Activated CD4-positive, CD25-positive, alpha-beta regulatory T cell treated with anti-CD3 and anti-CD28 coated beads, Interleukin-2, amount 50 U/mL, for 16 hours (primary cell): ENCODE data around the gene ATF7.

Experiments used
- DNase-seq: peaks from one replicate; pipeline ENCODE4 v3.0.0-alpha.2; 2020; ENCODE audit warnings: low read depth, low spot score

The ATF7 gene

GRCh38 chr12:53596920-53597363, 29.2 kb downstream of the ATF7 start:
- no peak for DNase-seq

- no peak for DNase-seq
Measured at GRCh38 chr12:53594897-53595615, 31.1 kb downstream of the ATF7 start.

GRCh38 chr12:53593707-53594106, 32.5 kb downstream of the ATF7 start:
- DNase-seq = no peak

GRCh38 chr12:53593031-53593430, 33.2 kb downstream of the ATF7 start:
- no peak for DNase-seq

- no peak for DNase-seq
Measured at GRCh38 chr12:53592426-53592825, 33.8 kb downstream of the ATF7 start.

GRCh38 chr12:53591301-53592206, 34.6 kb downstream of the ATF7 start:
- no peak for DNase-seq

DNA sequence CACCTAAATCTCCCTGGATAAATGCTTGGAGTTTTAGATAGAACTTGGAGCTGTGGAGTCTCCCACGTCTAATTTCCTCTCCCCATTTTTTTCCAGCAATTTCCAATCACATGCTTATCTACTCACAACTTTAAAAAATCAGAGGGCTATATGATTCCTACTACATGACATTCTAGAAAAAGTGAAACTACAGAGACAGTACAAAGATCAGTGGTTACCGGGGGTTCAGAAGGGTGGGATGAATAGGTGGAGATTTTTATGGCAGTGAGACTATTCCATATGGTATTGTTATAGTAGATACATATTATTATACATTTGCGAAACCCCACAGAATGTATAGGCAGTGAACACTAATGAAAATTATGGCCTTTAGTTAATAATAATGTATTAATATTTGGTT, 35.5 kb downstream of the ATF7 start:
- DNase-seq = no peak

GRCh38 chr12:53589915-53590314, 36.3 kb downstream of the ATF7 start:
- no peak for DNase-seq

DNA sequence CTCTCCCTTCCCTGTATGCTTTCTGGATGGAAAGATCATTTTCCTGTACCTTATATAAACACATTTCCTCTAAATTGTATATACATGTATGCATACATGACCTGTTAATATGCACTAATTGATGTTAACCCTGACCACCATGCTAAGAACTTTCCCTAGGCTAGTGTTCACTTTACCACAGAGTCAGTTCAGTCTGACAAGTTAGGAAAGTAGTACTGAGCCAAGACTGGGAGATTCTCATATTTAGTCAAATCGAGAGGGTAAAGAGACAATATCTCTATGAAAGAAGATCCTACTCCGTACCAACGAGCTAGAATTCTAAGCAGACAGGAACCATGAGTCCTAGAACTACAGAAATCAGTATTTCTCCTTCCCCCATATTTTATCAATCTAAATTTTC, 36.8 kb downstream of the ATF7 start:
- DNase-seq = no peak

DNA sequence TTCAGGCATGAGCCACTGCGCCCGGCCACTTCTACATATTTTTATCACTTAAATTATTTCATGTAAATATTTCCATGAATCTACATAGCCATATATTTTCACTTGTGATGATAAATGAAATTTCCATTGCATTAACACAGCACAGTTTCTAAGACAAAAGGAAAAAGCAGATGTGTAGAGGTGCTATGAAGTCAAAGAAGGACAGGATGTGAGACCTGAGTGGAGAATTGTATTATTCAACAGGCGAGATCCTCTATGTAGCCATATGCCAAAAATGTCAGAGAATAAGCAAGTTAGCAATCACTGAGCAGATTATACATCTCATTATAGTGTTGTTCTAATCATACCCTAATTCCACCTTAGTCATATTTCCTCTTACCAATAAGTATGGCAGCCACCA, 38.1 kb downstream of the ATF7 start:
- no peak for DNase-seq

- no peak for DNase-seq
Measured at GRCh38 chr12:53586745-53587144, 39.4 kb downstream of the ATF7 start.

GRCh38 chr12:53585448-53586125, 40.6 kb downstream of the ATF7 start:
- DNase-seq = no peak

GRCh38 chr12:53579545-53579955, 46.6 kb downstream of the ATF7 start:
- no peak for DNase-seq

- no peak for DNase-seq
Measured at GRCh38 chr12:53578783-53579182, 47.4 kb downstream of the ATF7 start.

DNA sequence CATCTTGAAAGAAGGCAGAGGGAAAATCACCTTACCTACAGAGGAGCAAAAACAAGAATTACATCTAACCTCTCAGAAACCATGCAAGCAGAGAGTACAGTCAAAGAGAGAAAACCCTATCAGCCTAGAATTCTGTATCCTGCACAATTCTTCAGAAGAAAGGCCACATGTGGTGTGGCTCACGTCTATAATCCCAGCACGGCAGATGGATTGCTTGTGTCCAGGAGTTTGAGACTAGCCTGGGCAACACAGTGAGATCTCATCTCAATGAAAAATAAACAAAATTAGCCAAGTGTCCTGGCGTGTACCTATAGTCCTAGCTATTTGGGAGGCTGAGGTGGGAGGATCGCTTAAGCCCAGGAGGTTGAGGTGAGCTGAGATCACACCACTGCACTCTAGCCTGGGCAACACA, 48.2 kb downstream of the ATF7 start:
- no peak for DNase-seq

DNA sequence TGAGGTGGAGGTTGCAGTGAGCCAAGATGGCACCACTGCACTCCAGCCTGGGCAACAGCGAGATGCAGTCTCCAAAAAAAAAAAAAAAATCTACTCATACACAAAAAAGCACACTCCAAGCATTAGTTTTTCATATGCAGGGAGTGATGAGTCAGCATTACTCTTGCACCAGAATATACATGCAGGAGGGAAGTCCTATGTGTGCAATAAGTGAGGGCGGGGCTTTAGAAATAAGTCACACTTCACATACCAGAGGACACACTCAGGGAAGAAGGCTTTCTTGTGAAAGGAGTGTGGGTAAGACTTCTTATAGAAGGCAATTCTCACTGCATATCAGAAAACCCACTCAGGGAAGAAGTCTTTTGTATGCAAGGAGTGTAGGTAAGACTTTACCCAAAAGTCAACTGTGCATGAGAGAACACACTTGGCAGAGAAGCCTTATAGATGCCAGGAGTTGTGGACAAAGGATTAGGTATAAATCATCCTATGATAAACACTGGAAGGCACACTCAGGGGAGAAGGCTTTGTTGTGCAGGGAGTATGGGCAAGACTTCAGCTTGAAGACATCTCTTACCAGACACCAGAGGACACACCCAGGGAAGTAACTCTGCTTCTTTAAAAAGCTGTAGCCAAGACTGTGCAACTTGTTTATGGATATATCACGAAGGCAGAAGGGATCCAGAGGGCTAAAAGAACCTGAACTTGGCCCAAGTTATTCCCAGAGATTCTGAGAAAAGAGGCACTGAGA, 50.5 kb downstream of the ATF7 start:
- no peak for DNase-seq

DNA sequence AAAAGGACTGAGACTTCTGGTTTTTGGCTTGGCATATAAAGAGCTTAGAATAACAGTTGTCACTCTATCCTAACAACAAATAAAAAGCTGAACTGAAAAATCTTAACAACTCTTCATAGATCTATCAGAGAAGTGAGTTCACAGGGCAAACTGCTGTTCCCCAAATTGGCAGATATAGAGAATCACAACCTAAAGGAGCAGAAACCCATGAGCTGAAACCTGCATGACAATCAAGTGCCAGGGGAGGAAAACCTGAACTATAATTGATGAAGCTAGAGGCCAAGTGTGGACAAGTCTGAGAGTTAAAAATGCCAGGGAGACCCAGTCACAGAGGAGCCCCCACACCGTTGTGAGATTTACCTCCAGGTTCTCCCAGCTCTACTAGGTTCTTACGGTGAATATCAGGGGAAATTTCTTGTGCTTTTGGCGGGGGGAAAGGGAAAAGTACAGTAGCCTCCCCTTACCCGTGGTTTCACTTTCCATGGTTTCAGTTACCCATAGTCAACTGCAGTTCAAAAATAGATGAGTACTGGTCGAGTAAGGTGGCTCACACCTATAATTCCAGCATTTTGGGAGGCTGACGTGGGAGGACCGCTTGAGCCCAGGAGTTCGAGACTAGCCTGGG, 53.9 kb downstream of the ATF7 start:
- DNase-seq = no peak

- DNase-seq = no peak
Measured at GRCh38 chr12:53571295-53571694, 54.9 kb downstream of the ATF7 start.

DNA sequence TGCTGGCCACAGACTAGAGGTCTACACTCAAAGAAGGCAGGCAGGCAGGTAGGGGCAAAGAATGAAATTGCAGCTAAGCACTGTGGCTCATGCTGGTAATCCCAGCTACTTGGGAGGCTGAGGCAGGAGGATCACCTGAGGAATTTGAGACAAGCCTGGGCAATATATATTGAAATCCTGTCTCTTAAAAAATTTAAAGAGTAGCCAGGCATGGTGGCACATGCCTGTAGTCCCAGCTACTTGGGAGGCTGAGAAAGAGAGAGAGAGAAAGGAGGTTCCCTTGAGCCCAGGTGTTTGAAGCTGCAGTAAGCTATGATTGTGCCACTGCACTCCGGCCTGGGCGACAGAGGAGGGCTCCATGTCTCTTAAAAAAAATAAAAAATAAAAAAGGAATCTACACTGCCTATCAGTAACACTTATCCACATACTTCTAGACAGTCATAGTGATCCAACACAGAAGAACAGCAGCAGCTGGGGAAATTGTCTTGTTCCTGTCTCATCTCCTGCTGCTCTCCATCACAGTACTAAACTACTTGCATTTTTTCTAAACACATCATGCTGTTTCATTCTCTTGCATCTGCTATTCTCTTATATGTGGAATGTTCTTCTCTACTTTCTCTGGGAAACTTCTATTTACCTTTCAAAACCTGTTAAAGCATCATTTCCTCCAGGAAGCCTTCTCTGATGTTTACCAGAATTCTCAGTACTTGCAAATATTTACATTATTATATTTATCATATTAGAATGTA, 57.2 kb downstream of the ATF7 start:
- no peak for DNase-seq
